Measurements from ENCODE around the gene SEMA4D.
A peak's percentile ranks its signal among the peaks of the same experiment; 100 is the strongest.

Gene SEMA4D

DNA sequence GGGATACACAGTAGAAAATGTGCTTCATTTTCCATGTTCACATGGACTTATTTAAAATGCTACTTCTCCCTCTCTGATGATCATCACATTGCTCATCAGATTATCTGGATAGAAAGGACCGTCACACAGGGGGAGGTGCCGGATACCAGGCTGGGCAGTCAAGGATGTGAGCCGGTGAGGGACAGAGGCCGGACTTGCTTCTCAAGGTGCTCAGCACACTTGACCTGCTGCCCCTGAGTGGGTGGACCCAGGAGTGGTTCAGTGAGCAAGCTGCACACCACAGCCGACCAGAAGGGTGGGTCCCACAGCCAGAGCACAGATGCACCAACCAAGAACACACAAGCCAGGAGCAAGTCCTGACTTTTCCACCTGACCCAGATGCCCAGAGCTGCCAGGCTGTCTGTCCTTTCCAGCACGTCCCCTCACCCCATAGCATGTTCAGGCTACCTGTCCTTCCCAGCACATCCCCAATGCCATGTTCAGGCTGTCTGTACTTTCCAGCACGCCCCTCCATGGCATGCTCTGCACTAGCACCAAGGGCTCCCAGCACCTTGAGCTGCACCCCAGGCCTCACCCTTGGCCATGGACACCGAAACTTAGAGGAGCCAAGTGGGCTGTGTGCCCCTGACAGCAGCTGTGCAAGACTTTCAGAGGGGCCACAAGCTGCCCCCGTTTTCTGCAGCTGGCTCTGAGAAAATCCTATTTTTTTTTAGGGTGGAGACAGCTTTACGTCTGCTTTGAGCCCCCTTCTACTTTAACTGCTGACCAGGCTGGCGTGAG lies 101.8 kb downstream of the SEMA4D start:
- FAIRE-seq = no peak
- TF ChIP-seq TAF1 (IDR thresholded peaks at IDR 0.05; ENCODE audit: borderline replicate concordance, low read depth, low read length) (no peak), POLR2A (IDR thresholded peaks at IDR 0.05; ENCODE audit: low read depth, low read length) (no peak), POLR2AphosphoS5 (IDR thresholded peaks at IDR 0.05; ENCODE audit: low read depth, low read length) (no peak)
- DNase-seq (ENCODE audit: insufficient read length) = no peak

GRCh38 chr9:89394412-89394811 lies 103.5 kb downstream of the SEMA4D start:
- no peak for DNase-seq (ENCODE audit: insufficient read length)
- FAIRE-seq = no peak

GRCh38 chr9:89391585-89391984 lies 106.3 kb downstream of the SEMA4D start:
- TF ChIP-seq POLR2A (IDR thresholded peaks at IDR 0.05; ENCODE audit: low read depth, low read length) (no peak), TAF1 (IDR thresholded peaks at IDR 0.05; ENCODE audit: borderline replicate concordance, low read depth, low read length) (no peak), POLR2AphosphoS5 (IDR thresholded peaks at IDR 0.05; ENCODE audit: low read depth, low read length) (no peak)
- no peak for FAIRE-seq
- DNase-seq (ENCODE audit: insufficient read length) = no peak

More at GRCh38 chr9:89394412-89394811, 103.5 kb downstream of the SEMA4D start:
- TF ChIP-seq POLR2AphosphoS5 (IDR thresholded peaks at IDR 0.05; ENCODE audit: low read depth, low read length) = no peak
- peak; percentile 42 for TF ChIP-seq POLR2A (IDR thresholded peaks at IDR 0.05; ENCODE audit: low read depth, low read length)

GRCh38 chr9:89390578-89391116 lies 107.3 kb downstream of the SEMA4D start:
- DNase-seq (ENCODE audit: insufficient read length) = no peak
- no peak for FAIRE-seq
- TF ChIP-seq TAF1 (IDR thresholded peaks at IDR 0.05; ENCODE audit: borderline replicate concordance, low read depth, low read length) = no peak
- no peak for TF ChIP-seq POLR2AphosphoS5 (IDR thresholded peaks at IDR 0.05; ENCODE audit: low read depth, low read length)
- TF ChIP-seq POLR2A (IDR thresholded peaks at IDR 0.05; ENCODE audit: low read depth, low read length) = no peak

DNA sequence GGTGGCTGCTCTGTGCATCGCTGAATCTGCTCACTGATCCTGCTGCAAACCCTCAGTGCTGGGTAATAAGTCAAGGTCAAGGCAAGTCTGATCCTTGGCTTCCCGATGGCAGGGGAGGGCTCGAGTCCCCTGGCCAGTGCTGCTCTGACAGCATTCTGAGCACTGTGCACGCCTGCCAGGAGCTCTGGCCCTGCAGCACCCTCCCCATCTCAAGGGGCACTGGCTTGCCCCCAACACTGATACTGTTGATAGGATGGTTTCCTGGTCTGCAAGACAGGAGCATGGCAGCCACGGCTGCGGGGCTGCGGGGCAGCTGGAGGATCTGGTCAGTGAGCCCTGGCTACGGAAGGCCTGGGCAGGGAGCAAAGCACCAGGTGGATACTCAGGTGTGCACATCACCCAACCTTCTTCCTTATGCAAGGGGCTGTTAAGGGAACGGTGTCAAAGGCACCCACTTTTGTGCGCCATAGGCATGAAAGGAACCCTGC lies 107.8 kb downstream of the SEMA4D start:
- FAIRE-seq (no peak), DNase-seq (ENCODE audit: insufficient read length) (no peak)
- no peak for TF ChIP-seq POLR2A (IDR thresholded peaks at IDR 0.05; ENCODE audit: low read depth, low read length)
- TF ChIP-seq POLR2AphosphoS5 (IDR thresholded peaks at IDR 0.05; ENCODE audit: low read depth, low read length) = no peak
- TF ChIP-seq TAF1 (IDR thresholded peaks at IDR 0.05; ENCODE audit: borderline replicate concordance, low read depth, low read length) = no peak

DNA sequence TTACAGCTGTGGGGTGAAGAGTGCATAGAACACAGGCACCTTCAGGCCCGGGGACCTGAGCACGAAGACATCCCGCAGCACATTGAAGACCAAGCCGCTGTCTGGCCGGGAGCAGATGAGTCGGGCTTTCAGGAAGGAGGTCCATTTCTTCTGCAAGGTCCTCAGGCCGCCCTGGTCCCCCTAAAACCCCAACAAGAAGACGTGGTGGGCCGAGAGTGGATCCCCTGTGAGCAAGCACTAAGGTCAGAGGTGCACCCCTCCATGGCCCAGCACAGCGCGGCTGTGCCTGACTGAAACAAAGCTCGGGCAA lies 109.1 kb downstream of the SEMA4D start:
- no peak for TF ChIP-seq TAF1 (IDR thresholded peaks at IDR 0.05; ENCODE audit: borderline replicate concordance, low read depth, low read length)
- no peak for TF ChIP-seq POLR2A (IDR thresholded peaks at IDR 0.05; ENCODE audit: low read depth, low read length)
- no peak for TF ChIP-seq POLR2AphosphoS5 (IDR thresholded peaks at IDR 0.05; ENCODE audit: low read depth, low read length)
- DNase-seq (ENCODE audit: insufficient read length) = no peak
- FAIRE-seq = no peak

- TF ChIP-seq TAF1 (IDR thresholded peaks at IDR 0.05; ENCODE audit: borderline replicate concordance, low read depth, low read length) = no peak
- FAIRE-seq (no peak), DNase-seq (ENCODE audit: insufficient read length) (no peak)
These were observed 109.6 kb downstream of the SEMA4D start for GRCh38 chr9:89388084-89388867.

DNA sequence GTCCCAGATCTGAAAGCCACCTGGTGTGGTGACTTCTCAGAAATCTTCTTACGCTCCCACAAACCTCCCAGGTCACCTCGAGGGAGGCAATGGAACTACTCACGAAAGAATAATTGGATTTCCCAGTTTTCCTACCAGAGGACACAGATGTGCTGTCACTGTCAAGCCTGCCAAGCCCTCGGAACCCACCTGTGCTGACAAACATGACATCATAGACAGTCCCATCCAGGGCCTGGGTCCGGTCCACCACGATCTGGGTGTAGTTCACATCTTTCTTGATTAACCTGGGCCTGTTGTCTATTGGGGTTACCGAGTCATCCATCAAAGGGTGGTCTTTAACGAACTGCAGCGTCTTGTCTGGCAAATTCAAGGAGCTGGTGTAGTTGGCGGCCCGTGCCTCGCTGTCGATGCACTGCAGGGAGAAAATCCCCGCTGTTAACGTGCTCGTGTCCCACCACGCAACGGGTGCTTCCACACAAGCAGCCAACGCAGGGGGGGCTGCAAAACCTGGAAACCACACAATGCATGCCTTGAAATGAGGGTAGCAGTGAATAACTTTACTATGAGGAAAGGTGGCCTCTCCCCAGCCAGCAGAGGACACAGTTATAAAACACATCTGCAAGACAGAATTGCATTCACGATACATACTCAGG lies 110.6 kb downstream of the SEMA4D start:
- no peak for TF ChIP-seq POLR2AphosphoS5 (IDR thresholded peaks at IDR 0.05; ENCODE audit: low read depth, low read length)
- no peak for TF ChIP-seq TAF1 (IDR thresholded peaks at IDR 0.05; ENCODE audit: borderline replicate concordance, low read depth, low read length)
- no peak for TF ChIP-seq POLR2A (IDR thresholded peaks at IDR 0.05; ENCODE audit: low read depth, low read length)
- FAIRE-seq (no peak), DNase-seq (ENCODE audit: insufficient read length) (no peak)

GRCh38 chr9:89386797-89387196 lies 111.1 kb downstream of the SEMA4D start:
- DNase-seq (ENCODE audit: insufficient read length) (no peak), FAIRE-seq (no peak)
- no peak for TF ChIP-seq TAF1 (IDR thresholded peaks at IDR 0.05; ENCODE audit: borderline replicate concordance, low read depth, low read length)
- TF ChIP-seq POLR2AphosphoS5 (IDR thresholded peaks at IDR 0.05; ENCODE audit: low read depth, low read length) = no peak; the same call in 1 of the 2 replicates
- TF ChIP-seq POLR2A (IDR thresholded peaks at IDR 0.05; ENCODE audit: low read depth, low read length) = no peak

DNA sequence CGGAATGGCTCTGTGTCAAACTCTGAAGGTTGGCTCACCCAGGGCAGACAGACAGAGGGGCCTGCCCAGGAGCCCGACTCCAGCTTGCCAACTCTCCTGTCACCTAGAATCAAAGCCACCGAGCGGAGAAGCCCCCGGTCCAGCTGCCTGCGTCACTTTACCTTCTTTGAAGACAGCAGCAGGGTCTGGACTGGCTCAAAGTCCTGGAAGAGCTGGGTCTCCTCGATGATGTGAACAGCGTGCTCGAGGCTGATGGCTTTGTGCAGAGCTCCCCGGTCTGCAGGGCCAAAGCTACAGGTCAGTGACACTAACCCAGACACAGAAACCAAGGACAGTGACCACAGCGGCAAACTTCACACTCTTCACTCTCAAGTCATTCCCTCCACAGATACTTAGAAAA lies 111.7 kb downstream of the SEMA4D start:
- TF ChIP-seq TAF1 (IDR thresholded peaks at IDR 0.05; ENCODE audit: borderline replicate concordance, low read depth, low read length) (no peak), POLR2AphosphoS5 (IDR thresholded peaks at IDR 0.05; ENCODE audit: low read depth, low read length) (no peak), POLR2A (IDR thresholded peaks at IDR 0.05; ENCODE audit: low read depth, low read length) (no peak)
- no peak for DNase-seq (ENCODE audit: insufficient read length)
- no peak for FAIRE-seq

DNA sequence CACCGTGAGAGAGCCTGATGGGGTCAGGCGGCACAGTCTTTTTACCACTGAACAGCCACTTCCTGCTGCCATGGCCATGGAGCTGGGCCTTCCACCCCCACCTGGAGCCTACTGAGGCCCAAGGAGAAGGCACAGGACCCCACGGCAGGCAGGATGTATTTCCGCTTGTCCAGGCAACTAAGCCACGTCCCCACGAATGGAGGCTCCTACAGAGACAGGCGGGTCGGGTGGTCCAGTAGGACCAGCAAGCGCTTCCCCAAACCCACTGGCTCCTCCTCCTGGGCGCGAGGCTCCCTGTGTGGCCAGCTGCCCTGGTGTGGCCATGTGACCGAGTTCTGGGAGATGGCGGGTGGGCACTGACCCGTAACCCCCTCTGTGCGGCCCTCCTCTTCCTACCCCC lies 113.1 kb downstream of the SEMA4D start:
- peak; percentile 38; the same call in 1 of the 2 replicates for TF ChIP-seq POLR2AphosphoS5 (IDR thresholded peaks at IDR 0.05; ENCODE audit: low read depth, low read length)
- TF ChIP-seq POLR2A (IDR thresholded peaks at IDR 0.05; ENCODE audit: low read depth, low read length) = peak; percentile 45; the same call in 1 of the 2 replicates
- TF ChIP-seq TAF1 (IDR thresholded peaks at IDR 0.05; ENCODE audit: borderline replicate concordance, low read depth, low read length) = no peak
- FAIRE-seq (no peak), DNase-seq (ENCODE audit: insufficient read length) (no peak)

Measured in GM12892 (cell line).